ENCODE data around the gene MARCHF2. TPM values are rescaled to one million over a fixed set of nuclear protein-coding genes. Genes with fewer than 3 reads are reported as not detected.
"Not testable (repeated sequence)": the region's sequence is repeated elsewhere in the genome, so short reads cannot be mapped to it uniquely, and the experiment has no call there.

MARCHF2 gene
- 35.9 TPM for polyA plus RNA-seq

GRCh38 chr19:8412783-8413628 lies at the start of gene MARCHF2:
Gene MARCHF2 (plus strand): TSS chr19:8413305. CDS start chr19:8421841, 8,536 bp downstream.
- Mint-ChIP-seq H3K27me3 (no peaks in the 10 kb centered on the region), H3K36me3 (no peaks in the 10 kb centered on the region), H3K4me3 (peak within 1 kb of the TSS; percentile 31 to 84 (median 80)), H3K9me3 (no peaks in the 10 kb centered on the region), H3K4me1 (peaks cover 5 to 7% (median 5%) of the 10 kb centered on the region in 3 donors), H3K27ac (peak within 1 kb of the TSS in 2 of 3 donors; percentile 63 to 73)

GRCh38 chr19:8363803-8364771 lies 49.0 kb upstream of the MARCHF2 start, which contains the start of gene ANGPTL4:
Gene ANGPTL4 (plus strand): TSS chr19:8364155. CDS start chr19:8364322, 167 bp downstream.
- H3K9me3 Mint-ChIP-seq, result no peaks in the 10 kb centered on the region
- H3K27ac Mint-ChIP-seq, result no peak within 1 kb of the TSS
- peaks cover 45% of the 10 kb centered on the region for H3K27me3 Mint-ChIP-seq

GRCh38 chr19:8366121-8366581 lies 47.0 kb upstream of the MARCHF2 start:
- Mint-ChIP-seq H3K36me3 (no peaks in the 10 kb centered on the region), H3K9me3 (no peaks in the 10 kb centered on the region), H3K27ac (peak overlapping the region in 1 of 3 donors; percentile 23), H3K4me3 (peak overlapping the region in 1 of 4 donors; percentile 73), H3K27me3 (peaks cover 45% of the 10 kb centered on the region), H3K4me1 (peaks cover 0 to 3% (median 0%) of the 10 kb centered on the region in 3 donors)

More at GRCh38 chr19:8363803-8364771, 49.0 kb upstream of the MARCHF2 start, which contains the start of gene ANGPTL4:
- no peaks in the 10 kb centered on the region for H3K36me3 Mint-ChIP-seq
- H3K4me1 Mint-ChIP-seq, result peaks cover 0 to 3% (median 0%) of the 10 kb centered on the region in 3 donors
- peak within 1 kb of the TSS in 3 of 4 donors; percentile 63 to 89 (median 79) for H3K4me3 Mint-ChIP-seq

GRCh38 chr19:8366961-8367326 lies 46.2 kb upstream of the MARCHF2 start:
- no peaks in the 10 kb centered on the region for H3K9me3 Mint-ChIP-seq
- H3K27me3 Mint-ChIP-seq, result peaks cover 41% of the 10 kb centered on the region
- peak overlapping the region in 1 of 3 donors; percentile 23 for H3K27ac Mint-ChIP-seq
- no peaks in the 10 kb centered on the region for H3K36me3 Mint-ChIP-seq
- peaks cover 0 to 3% (median 1%) of the 10 kb centered on the region in 3 donors for H3K4me1 Mint-ChIP-seq
- H3K4me3 Mint-ChIP-seq, result no peak overlapping the region

GRCh38 chr19:8367327-8368001 lies 45.6 kb upstream of the MARCHF2 start:
- Mint-ChIP-seq H3K27ac (no peak overlapping the region), H3K36me3 (no peaks in the 10 kb centered on the region), H3K4me3 (no peak overlapping the region), H3K4me1 (peaks cover 0 to 3% (median 1%) of the 10 kb centered on the region in 3 donors), H3K9me3 (no peaks in the 10 kb centered on the region), H3K27me3 (peaks cover 39% of the 10 kb centered on the region)

- H3K27ac Mint-ChIP-seq, result no peak overlapping the region
- no peaks in the 10 kb centered on the region for H3K36me3 Mint-ChIP-seq
- H3K9me3 Mint-ChIP-seq, result no peaks in the 10 kb centered on the region
- H3K27me3 Mint-ChIP-seq, result peaks cover 24% of the 10 kb centered on the region
- peaks cover 0 to 1% (median 0%) of the 10 kb centered on the region in 3 donors for H3K4me1 Mint-ChIP-seq
- no peak overlapping the region for H3K4me3 Mint-ChIP-seq
These were observed 42.7 kb upstream of the MARCHF2 start for GRCh38 chr19:8370176-8371010.

GRCh38 chr19:8371011-8371804 lies 41.9 kb upstream of the MARCHF2 start:
- Mint-ChIP-seq H3K4me1 (peaks cover 0 to 1% (median 0%) of the 10 kb centered on the region in 3 donors), H3K4me3 (no peak overlapping the region), H3K27me3 (peaks cover 16% of the 10 kb centered on the region), H3K27ac (no peak overlapping the region), H3K9me3 (no peaks in the 10 kb centered on the region), H3K36me3 (no peaks in the 10 kb centered on the region)

GRCh38 chr19:8373867-8374813 lies 39.0 kb upstream of the MARCHF2 start:
- Mint-ChIP-seq H3K4me3 (no peak overlapping the region), H3K27ac (peak overlapping the region in 1 of 3 donors; percentile 63), H3K4me1 (peaks cover 0 to 1% (median 0%) of the 10 kb centered on the region in 3 donors), H3K36me3 (peaks cover 1% of the 10 kb centered on the region), H3K27me3 (no peaks in the 10 kb centered on the region), H3K9me3 (no peaks in the 10 kb centered on the region)

- not testable (repeated sequence) for H3K9me3 Mint-ChIP-seq, H3K4me3 Mint-ChIP-seq, H3K27ac Mint-ChIP-seq, H3K27me3 Mint-ChIP-seq, H3K4me1 Mint-ChIP-seq, H3K36me3 Mint-ChIP-seq
These were observed 37.3 kb upstream of the MARCHF2 start for GRCh38 chr19:8375766-8376165.

GRCh38 chr19:8376373-8376974 lies 36.6 kb upstream of the MARCHF2 start:
- H3K4me1 Mint-ChIP-seq, H3K4me3 Mint-ChIP-seq, H3K36me3 Mint-ChIP-seq, H3K27me3 Mint-ChIP-seq, H3K27ac Mint-ChIP-seq, H3K9me3 Mint-ChIP-seq: not testable (repeated sequence)

- H3K9me3 Mint-ChIP-seq, result no peaks in the 10 kb centered on the region
- H3K4me3 Mint-ChIP-seq, result peak overlapping the region in 1 of 4 donors; percentile 33
- H3K27ac Mint-ChIP-seq, result no peak overlapping the region
- peaks cover 3% of the 10 kb centered on the region for H3K36me3 Mint-ChIP-seq
- H3K4me1 Mint-ChIP-seq, result no peaks in the 10 kb centered on the region
- H3K27me3 Mint-ChIP-seq, result no peaks in the 10 kb centered on the region
These were observed 35.5 kb upstream of the MARCHF2 start for GRCh38 chr19:8377598-8377997.

Measured in IgD-negative memory B cell (primary cell).